Measurements from ENCODE around the gene WNT9B.

DNA sequence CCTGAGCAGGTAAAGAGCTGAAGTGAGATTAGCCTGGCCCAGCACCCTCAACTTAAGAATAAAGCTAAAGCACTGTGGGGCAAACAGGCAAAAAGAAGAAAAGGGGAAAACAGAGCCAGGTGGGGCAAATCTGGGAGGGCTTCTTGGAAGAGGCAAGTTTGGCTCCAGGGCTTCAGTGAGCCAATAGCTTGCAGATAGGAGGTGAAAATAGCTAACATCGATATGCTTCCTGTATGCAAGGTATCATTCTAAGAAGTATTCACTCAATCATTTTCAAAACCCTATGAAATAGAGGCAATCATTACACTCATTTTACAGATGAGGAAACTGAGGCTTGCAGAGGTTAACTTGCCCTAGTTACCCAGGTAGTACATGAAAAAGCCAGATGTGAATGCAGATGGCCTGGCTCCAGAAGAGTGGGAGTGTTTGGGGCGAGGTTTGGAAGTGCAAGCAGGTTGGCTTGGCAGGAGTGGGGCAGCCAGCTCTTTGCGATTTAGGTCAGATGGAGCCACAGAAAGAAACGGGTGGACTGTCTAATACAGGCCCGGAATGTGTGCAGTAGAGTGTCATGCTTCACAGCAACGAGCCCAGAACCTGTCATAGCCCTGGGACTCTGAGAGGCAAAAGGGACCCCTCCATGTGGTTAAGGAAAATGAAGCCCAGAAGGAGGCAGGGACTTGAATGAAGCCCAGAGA is 38.6 kb upstream of the WNT9B start:
- TF ChIP-seq, protein P1, sequence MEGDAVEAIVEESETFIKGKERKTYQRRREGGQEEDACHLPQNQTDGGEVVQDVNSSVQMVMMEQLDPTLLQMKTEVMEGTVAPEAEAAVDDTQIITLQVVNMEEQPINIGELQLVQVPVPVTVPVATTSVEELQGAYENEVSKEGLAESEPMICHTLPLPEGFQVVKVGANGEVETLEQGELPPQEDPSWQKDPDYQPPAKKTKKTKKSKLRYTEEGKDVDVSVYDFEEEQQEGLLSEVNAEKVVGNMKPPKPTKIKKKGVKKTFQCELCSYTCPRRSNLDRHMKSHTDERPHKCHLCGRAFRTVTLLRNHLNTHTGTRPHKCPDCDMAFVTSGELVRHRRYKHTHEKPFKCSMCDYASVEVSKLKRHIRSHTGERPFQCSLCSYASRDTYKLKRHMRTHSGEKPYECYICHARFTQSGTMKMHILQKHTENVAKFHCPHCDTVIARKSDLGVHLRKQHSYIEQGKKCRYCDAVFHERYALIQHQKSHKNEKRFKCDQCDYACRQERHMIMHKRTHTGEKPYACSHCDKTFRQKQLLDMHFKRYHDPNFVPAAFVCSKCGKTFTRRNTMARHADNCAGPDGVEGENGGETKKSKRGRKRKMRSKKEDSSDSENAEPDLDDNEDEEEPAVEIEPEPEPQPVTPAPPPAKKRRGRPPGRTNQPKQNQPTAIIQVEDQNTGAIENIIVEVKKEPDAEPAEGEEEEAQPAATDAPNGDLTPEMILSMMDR (IDR thresholded peaks at IDR 0.05): no peak
- TF ChIP-seq, protein P2, sequence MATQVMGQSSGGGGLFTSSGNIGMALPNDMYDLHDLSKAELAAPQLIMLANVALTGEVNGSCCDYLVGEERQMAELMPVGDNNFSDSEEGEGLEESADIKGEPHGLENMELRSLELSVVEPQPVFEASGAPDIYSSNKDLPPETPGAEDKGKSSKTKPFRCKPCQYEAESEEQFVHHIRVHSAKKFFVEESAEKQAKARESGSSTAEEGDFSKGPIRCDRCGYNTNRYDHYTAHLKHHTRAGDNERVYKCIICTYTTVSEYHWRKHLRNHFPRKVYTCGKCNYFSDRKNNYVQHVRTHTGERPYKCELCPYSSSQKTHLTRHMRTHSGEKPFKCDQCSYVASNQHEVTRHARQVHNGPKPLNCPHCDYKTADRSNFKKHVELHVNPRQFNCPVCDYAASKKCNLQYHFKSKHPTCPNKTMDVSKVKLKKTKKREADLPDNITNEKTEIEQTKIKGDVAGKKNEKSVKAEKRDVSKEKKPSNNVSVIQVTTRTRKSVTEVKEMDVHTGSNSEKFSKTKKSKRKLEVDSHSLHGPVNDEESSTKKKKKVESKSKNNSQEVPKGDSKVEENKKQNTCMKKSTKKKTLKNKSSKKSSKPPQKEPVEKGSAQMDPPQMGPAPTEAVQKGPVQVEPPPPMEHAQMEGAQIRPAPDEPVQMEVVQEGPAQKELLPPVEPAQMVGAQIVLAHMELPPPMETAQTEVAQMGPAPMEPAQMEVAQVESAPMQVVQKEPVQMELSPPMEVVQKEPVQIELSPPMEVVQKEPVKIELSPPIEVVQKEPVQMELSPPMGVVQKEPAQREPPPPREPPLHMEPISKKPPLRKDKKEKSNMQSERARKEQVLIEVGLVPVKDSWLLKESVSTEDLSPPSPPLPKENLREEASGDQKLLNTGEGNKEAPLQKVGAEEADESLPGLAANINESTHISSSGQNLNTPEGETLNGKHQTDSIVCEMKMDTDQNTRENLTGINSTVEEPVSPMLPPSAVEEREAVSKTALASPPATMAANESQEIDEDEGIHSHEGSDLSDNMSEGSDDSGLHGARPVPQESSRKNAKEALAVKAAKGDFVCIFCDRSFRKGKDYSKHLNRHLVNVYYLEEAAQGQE (IDR thresholded peaks at IDR 0.05; ENCODE audit: insufficient read depth in 1 of 2, low read depth in 2 of 2, low read length in 1 of 2): no peak
- no peak for TF ChIP-seq SIN3A (IDR thresholded peaks at IDR 0.05; ENCODE audit: borderline replicate concordance, insufficient read depth, low read depth, low read length)

Measured in Panc1 (cell line).